ENCODE data around the gene BATF.

Gene BATF

GRCh38 chr14:75535164-75535898 is 13.1 kb downstream of the BATF start:
- no peak for DNase-seq

GRCh38 chr14:75537071-75537470 is 14.8 kb downstream of the BATF start:
- DNase-seq: no peak

- no peak for DNase-seq
Measured at GRCh38 chr14:75539162-75539560, 16.9 kb downstream of the BATF start.

GRCh38 chr14:75539561-75540478 is 17.6 kb downstream of the BATF start:
- DNase-seq: peak; percentile 66

GRCh38 chr14:75540479-75540851 is 18.2 kb downstream of the BATF start:
- DNase-seq: no peak

GRCh38 chr14:75542588-75543091 is 20.4 kb downstream of the BATF start:
- peak; percentile 91 for DNase-seq

- DNase-seq: no peak
Measured at GRCh38 chr14:75543253-75543652, 21.0 kb downstream of the BATF start.

- no peak for DNase-seq
Measured at GRCh38 chr14:75543786-75544185, 21.5 kb downstream of the BATF start.

- DNase-seq: no peak
Measured at GRCh38 chr14:75545907-75546306, 23.6 kb downstream of the BATF start.

GRCh38 chr14:75547552-75548250 is 25.4 kb downstream of the BATF start:
- no peak for DNase-seq

GRCh38 chr14:75548544-75548943 is 26.3 kb downstream of the BATF start:
- DNase-seq: no peak

- peak; percentile 41 for DNase-seq
Measured at GRCh38 chr14:75549169-75549568, 26.9 kb downstream of the BATF start.

- DNase-seq: no peak
Measured at GRCh38 chr14:75551021-75551420, 28.8 kb downstream of the BATF start.

- no peak for DNase-seq
Measured at GRCh38 chr14:75553157-75553556, 30.9 kb downstream of the BATF start.

- DNase-seq: no peak
Measured at GRCh38 chr14:75553761-75554364, 31.6 kb downstream of the BATF start.

- no peak for DNase-seq
Measured at GRCh38 chr14:75554482-75554881, 32.2 kb downstream of the BATF start.

GRCh38 chr14:75558440-75558839 is 36.2 kb downstream of the BATF start:
- no peak for DNase-seq

- DNase-seq: no peak
Measured at GRCh38 chr14:75559045-75559444, 36.8 kb downstream of the BATF start.

- peak; percentile 82 for DNase-seq
Measured at GRCh38 chr14:75559451-75560222, 37.4 kb downstream of the BATF start.

GRCh38 chr14:75561013-75561432 is 38.8 kb downstream of the BATF start:
- DNase-seq: peak; percentile 63

- peak; percentile 84 for DNase-seq
Measured at GRCh38 chr14:75562089-75562488, 39.8 kb downstream of the BATF start.

- DNase-seq: no peak
Measured at GRCh38 chr14:75562489-75562888, 40.2 kb downstream of the BATF start.

Measured in stimulated activated CD4-positive, alpha-beta T cell treated with anti-CD3 and anti-CD28 coated beads, Interleukin-15, amount 100 ng/mL, for 24 hours (primary cell).